Spleen (tissue), 7 donors: ENCODE results near the gene UGT1A10.

ENCODE experiments used
- CTCF ChIP-seq, 11 experiments: fragments of 200-600 bp in 7 of 11; fragments of 450-650 bp in 4 of 11; sonication (generic) in 4 of 11; IDR thresholded peaks in 8 of 11; conservative IDR thresholded peaks in 3 of 11; 1 replicate in 7 of 11; 2 replicates in 4 of 11; pipeline versions ENCODE4 v1.4.0 to v1.8.0; 2016 to 2021; ENCODE audit warnings: antibody characterized with exemption in 11 of 11, inconsistent platforms in 4 of 11, mild to moderate bottlenecking in 1 of 11
- POLR2A ChIP-seq, 3 donors: fragments of 450-650 bp; IDR thresholded peaks; one replicate each; pipeline ENCODE4 v1.5.1; 2017; ENCODE audit warnings: antibody characterized with exemption in 3 of 3, mild to moderate bottlenecking in 1 of 3
- donor health status: DM: no; HTN: no; CAD: no; lungs with moderate emphysema.
- donor health status: DM: no; HTN: no; CAD: no.
- donor health status: DM: no; HTN: no; CAD: no.

- TF ChIP-seq POLR2A (IDR thresholded peaks at IDR 0.05), result no peak
- no peak for TF ChIP-seq CTCF (IDR thresholded peaks at IDR 0.05 in 8 of 11, conservative IDR thresholded peaks at IDR 0.05 in 3 of 11)
Observed at GRCh38 chr2:233764264-233764663, 128.0 kb downstream of the UGT1A10 start.
